NCI-H526 treated with DMSO at 0.1 percent for 48 hours (cell line): ENCODE data around the gene ERLEC1.
"Not testable (repeated sequence)": the region's sequence is repeated elsewhere in the genome, so short reads cannot be mapped to it uniquely, and the experiment has no call there.

Experiments
- DNase-seq: peaks from one replicate; lab custom pipeline; 2025; lab: John Stamatoyannopoulos, UW

ERLEC1 gene

GRCh38 chr2:53784436-53784835, 2.4 kb upstream of the ERLEC1 start:
- no peak for DNase-seq

- no peak for DNase-seq
These were observed 1.5 kb upstream of the ERLEC1 start for GRCh38 chr2:53785366-53785765.

- DNase-seq, result no peak
These were observed 516 bp upstream of the ERLEC1 start for GRCh38 chr2:53786352-53786704.

- DNase-seq, result peak; percentile 31
These were observed 908 bp downstream of the ERLEC1 start for GRCh38 chr2:53787614-53788289.

- DNase-seq, result no peak
These were observed 6.4 kb downstream of the ERLEC1 start for GRCh38 chr2:53793261-53793660.

GRCh38 chr2:53793821-53794220, 7.0 kb downstream of the ERLEC1 start:
- no peak for DNase-seq

- no peak for DNase-seq
These were observed 14.7 kb downstream of the ERLEC1 start for GRCh38 chr2:53801547-53801946.

GRCh38 chr2:53802617-53803151, 15.8 kb downstream of the ERLEC1 start:
- no peak for DNase-seq

GRCh38 chr2:53811601-53812000, 24.8 kb downstream of the ERLEC1 start:
- no peak for DNase-seq

GRCh38 chr2:53813151-53813550, 26.3 kb downstream of the ERLEC1 start:
- DNase-seq, result no peak

GRCh38 chr2:53818854-53819435, 32.1 kb downstream of the ERLEC1 start:
- DNase-seq, result no peak

- DNase-seq, result no peak
These were observed 32.8 kb downstream of the ERLEC1 start for GRCh38 chr2:53819634-53820033.

GRCh38 chr2:53820048-53820447, 33.2 kb downstream of the ERLEC1 start:
- DNase-seq, result no peak

GRCh38 chr2:53820711-53821110, 33.9 kb downstream of the ERLEC1 start:
- no peak for DNase-seq

- no peak for DNase-seq
These were observed 35.0 kb downstream of the ERLEC1 start for GRCh38 chr2:53821810-53822209.

GRCh38 chr2:53823639-53824038, 36.8 kb downstream of the ERLEC1 start:
- not testable (repeated sequence) for DNase-seq

GRCh38 chr2:53826030-53826410, 39.2 kb downstream of the ERLEC1 start:
- no peak for DNase-seq

- no peak for DNase-seq
These were observed 39.9 kb downstream of the ERLEC1 start for GRCh38 chr2:53826587-53827397.

- DNase-seq, result no peak
These were observed 40.7 kb downstream of the ERLEC1 start for GRCh38 chr2:53827398-53828175.

- no peak for DNase-seq
These were observed 41.5 kb downstream of the ERLEC1 start for GRCh38 chr2:53828331-53828730.

GRCh38 chr2:53829273-53829979, 42.6 kb downstream of the ERLEC1 start:
- DNase-seq, result no peak

- not testable (repeated sequence) for DNase-seq
These were observed 43.1 kb downstream of the ERLEC1 start for GRCh38 chr2:53829980-53830290.
